HG02798 (cell line): Measurements from ENCODE around the gene CITED1.

Source experiments
- ATAC-seq: cut with Tn5 transposase; IDR thresholded peaks from one replicate; pipeline ENCODE4 v1.9.1; 2021; ENCODE audit warnings: mild to moderate bottlenecking; ENCODE audit not compliant: unreplicated experiment, poor library complexity

CITED1 gene

DNA sequence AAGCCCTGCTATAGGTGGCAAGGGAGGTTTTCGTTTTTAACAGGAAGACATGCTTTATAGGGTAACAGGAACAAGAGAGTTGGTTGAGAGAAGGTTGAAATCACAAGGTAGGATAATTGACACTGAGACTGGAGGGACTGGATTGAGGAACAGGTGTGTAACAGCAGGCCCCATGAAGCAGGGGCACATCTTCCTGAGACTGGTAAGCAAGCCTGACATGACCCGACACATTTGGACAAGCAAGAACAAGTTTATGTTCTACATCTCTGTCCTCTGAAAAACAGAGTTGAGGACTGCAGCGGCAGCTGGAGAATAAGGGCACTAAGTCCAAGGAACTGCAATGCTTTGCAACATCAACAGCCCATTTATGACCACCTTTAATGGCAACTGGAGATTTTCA, 33.9 kb downstream of the CITED1 start:
- ATAC-seq = no peak

DNA sequence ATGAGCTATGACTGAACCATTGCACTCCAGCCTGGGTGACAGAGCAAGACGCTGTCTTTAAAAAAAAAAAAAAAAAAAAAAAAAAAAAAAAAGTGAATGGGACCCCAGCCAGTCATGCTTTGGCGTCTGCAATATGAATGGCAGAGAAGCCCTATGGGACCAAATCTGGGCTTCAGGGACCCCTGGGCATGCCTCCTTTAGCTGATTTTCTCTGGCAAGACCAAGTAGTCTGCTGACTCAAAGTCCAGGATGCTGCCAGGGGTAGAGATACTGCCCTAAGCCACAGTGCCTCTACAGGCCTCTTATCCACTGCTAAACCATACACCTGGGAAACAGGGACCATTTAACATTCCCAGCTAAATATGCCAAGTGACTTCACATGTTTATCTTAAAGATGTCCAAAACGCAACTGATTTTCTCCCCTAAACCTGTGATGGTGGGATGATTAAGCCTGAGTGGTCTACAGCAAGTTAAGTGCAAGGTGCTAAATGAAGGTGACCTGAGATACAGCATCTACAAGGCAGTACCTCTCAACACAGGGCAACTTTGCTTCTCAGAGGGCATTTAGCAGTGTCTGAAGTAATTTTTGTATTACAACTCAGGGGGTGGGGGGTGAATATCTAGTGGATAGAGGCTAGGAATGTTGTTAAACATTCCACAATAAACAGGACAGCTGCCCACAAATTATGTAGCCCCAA, 34.5 kb downstream of the CITED1 start:
- no peak for ATAC-seq

DNA sequence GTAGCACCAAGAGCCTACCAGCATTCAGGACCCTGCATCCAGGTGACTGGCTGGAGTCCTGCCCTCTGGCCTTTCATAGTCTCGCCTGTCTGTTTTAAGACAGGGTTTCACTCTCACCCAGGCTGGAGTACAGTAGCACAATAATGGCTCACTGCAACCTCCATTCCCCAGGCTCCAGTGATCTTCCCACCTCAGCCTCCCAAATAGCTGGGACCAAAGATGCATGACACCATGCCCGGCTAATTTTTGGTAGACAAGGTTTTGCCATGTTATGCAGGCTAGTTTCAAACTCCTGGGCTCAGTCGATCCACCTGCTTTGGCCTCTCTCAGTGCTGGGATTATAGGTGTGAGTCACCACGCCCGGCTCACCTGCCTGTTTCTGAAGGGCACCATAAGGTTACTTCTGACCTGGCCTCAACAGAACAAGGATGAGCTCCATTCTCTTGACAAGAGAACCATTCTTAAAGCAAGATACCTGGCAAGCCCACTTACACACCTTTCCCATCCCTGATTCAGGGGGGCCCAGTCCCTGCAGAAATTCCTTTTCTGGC, 35.3 kb downstream of the CITED1 start:
- no peak for ATAC-seq

DNA sequence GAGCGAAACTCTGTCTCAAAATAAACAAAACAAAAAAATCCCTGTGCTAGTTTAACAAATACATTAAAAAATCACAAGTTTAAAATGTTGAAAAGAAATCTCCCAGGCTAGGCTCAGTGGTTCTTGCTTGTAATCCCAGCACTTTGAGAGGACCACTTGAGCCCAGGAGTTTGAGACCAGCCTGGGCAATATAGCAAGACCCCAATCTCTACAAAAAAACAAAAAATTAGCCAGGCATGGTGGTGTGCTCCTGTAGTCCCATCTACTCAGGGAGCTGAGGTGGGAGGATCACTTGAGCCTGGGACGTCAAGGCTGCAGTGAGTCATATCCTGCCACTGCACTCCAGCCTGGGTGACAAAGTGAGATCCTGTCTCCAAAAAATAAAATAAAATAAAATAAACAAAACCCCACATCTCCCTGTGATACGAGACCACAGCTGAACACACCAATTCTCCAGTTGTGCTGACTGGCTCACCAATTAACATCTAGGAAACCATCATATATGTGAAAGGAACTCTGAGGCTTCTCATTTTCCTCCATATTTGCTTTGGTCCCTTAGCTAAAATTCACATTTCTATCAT, 36.0 kb downstream of the CITED1 start:
- no peak for ATAC-seq

DNA sequence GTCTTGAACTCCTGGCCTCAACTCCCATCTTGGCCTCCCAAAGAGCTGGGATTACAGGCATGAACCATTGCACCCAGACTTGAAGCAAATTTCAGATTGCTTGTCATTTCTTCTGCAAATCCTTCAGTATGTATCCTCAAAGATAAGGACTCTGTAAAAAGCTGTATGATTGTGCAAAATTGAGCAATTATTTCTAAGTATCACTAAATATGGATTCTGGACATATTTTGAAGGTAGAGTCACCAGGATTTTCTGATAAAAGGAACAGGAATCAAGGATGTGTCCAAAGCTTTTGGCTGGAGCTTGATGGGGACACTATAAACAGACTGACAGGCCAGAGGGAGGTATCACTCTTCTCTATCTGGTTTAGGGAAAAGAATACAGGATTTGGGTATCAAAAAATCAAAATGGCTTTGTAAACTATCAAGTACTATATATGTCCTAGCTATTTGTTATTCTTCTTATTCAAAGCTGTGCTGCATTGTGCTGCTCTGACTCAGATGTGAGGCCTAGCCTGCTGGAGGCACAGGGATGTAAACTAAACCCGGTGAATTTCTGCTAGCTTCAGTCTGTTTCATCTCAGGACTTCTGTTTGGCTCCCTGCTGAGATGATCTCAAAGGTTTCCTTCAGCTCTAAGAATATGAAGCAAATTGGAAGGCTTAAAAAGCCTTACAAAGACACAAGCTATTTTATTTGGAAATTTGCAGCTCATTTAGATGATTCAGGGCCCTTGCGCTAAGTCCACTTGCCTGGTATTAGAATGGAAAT, 36.9 kb downstream of the CITED1 start:
- no peak for ATAC-seq

DNA sequence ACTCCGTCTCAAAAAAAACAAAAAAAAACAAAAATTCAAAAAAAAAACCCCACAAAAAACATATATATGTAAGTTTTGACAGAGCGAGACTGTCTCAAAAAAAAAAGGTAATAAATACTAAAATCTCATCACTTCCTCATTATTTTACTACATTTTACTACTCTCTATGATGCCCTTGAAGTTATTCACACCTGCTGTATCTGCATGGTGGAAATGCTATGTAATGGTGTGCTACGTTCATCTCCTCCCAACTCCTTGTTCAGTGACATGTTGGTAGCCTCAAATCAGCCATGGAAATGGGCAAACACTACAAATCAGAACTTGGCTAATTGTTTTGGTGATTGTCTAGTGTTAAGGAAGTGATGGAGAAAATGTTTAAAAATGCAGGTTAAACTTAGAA, 40.5 kb downstream of the CITED1 start:
- no peak for ATAC-seq

DNA sequence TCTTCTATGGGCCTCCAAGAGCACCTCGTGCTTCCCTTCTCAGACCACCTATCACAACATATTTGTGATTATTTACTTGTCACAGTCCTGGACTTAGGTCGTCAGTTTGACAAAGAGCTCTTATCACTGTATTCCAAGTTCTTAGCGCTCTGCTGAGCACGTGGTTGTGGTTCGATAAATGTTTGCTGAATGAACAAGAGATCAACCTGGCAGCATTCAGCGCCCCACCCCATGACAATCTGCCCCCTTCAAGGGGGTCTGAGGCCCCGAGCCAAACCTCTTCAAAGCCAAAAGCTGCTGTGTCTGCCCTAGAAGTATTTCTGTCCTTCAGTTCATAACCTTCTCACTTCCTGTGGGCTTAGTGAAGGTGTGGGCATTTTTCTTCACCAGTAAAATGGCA, 43.6 kb downstream of the CITED1 start:
- ATAC-seq = no peak

DNA sequence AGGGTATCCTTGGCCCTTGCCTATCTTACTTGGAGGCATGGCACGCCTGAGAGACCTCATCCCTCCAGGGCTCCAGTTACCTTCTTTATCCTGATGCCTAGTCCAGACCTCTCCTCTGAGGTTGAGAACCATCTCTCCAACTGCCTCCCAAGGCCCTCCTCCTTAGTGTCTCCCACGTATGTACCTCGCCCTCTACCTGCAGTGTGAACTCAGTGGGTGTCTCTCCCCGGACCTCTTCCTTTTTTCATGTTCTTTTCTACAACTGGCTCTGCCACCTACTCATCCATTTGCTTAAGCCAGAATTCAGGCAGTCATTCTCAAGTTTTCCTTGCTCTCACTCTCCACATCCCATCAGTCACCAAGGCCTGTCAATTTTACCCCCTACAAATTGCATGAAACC, 45.3 kb downstream of the CITED1 start:
- no peak for ATAC-seq

DNA sequence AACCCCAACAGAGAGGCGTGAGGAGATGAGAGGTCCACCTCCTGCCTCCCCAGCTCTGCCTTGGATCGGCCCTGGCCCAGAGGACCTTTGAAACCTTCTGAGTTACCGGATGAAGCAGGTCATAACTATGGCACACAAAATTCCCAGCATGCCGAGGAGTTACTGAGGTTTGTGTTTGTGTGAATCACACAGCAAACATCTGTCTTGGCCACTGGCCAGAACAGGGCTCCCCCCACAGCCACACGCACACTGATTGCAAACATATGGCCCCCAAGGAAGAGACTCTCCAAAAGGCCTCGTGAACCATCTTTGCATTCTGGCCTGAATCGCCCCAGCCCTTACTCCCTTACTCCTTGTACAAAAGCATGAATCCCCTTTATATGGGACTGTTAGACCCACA, 47.5 kb downstream of the CITED1 start:
- ATAC-seq = no peak

DNA sequence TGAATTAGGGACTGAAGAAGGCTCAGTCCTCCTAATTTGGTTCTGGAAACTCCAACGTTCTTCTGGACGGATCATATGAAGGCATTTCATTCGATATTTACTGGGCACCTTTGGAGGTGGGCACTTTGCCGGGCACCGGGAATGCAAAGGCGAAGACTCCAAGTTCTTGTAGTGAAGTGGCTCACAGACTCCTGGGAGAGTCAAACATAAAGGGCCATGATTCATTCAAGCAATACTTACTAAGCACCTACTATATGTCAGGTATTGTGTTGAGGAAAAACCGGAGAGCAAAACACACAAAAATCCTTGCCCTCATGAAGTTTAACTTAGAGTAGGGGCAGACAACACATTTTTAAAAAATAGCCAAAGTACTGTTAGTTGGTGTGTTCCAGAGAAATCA, 49.9 kb downstream of the CITED1 start:
- no peak for ATAC-seq

DNA sequence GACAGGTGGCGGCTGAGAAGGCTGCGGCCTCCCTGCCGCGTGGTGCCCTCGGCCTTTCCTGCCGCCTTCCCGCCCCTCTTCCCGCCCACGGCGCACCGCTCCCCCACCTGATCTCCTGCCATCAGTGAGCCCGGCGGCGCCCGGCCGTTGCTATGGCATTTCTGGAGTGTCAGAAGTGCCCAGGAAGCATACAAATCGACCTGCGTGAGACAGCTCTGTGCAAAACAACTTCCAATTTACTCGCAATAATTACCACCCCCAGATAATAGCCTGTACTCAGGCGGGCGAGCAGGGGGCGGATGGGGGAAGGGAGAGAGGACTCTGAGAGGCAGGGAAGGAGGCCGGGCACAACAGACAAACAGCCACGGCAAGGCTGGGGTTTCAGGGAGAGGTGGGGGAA, 50.3 kb downstream of the CITED1 start:
- no peak for ATAC-seq

DNA sequence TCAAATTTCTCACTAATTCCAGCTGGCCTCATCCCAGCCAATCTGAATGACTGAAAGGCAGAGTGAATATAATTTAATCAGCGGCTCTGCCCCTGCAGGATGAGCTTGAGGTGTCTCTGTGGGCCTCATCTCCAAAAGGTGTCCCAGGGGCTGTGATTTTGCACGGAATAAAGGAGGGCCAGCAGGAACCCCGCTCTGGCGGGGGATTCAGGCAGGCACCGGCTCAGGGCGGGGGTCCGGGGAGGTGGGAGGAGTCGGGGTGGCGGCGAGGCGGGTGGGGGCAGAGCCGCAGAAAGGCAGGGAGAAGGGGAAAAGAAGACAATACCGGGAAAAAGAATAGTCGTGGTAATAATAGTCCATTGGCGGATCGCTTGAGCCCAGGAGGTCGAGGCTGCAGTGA, 50.9 kb downstream of the CITED1 start:
- ATAC-seq = no peak

DNA sequence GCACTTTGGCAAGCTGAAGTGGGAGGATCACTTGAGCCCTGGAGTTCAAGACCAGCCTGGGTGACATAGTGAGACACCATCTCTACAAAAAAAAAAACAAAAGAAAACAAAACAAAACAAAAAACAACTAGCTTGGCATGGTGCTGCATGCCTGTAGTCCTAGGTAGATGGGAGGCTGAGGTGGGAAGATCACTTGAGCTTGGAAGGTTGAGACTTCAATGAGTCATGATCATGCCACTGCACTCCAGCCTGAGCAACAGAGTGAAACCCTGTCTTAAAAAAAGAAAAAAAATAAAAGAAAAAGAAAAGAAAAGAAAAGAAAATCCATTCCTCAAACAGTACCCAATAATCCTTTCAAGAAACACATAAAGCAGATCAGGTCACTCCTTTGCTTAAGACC, 52.0 kb downstream of the CITED1 start:
- ATAC-seq = no peak
